HG03432 (cell line): ENCODE results near the gene TIMM50.
"Not testable (repeated sequence)": the region's sequence is repeated elsewhere in the genome, so short reads cannot be mapped to it uniquely, and the experiment has no call there.

ENCODE experiments used
- ATAC-seq: cut with Tn5 transposase; IDR thresholded peaks from one replicate; pipeline ENCODE4 v1.9.1; 2021; ENCODE audit warnings: mild to moderate bottlenecking, moderate library complexity; ENCODE audit not compliant: unreplicated experiment

TIMM50 gene

GRCh38 chr19:39469036-39469435 lies 11.6 kb upstream of the TIMM50 start:
- ATAC-seq = no peak

- no peak for ATAC-seq
Observed at GRCh38 chr19:39469567-39469966, 11.1 kb upstream of the TIMM50 start.

GRCh38 chr19:39470724-39471339 lies 9.8 kb upstream of the TIMM50 start:
- ATAC-seq = no peak

GRCh38 chr19:39471756-39472536 lies 8.7 kb upstream of the TIMM50 start:
- no peak for ATAC-seq

GRCh38 chr19:39472746-39473442 lies 7.7 kb upstream of the TIMM50 start:
- ATAC-seq = no peak

GRCh38 chr19:39473443-39473960 lies 7.1 kb upstream of the TIMM50 start:
- no peak for ATAC-seq

- ATAC-seq = no peak
Observed at GRCh38 chr19:39474139-39474620, 6.5 kb upstream of the TIMM50 start.

GRCh38 chr19:39475748-39476147 lies 4.9 kb upstream of the TIMM50 start:
- no peak for ATAC-seq

- not testable (repeated sequence) for ATAC-seq
Observed at GRCh38 chr19:39479319-39479801, 1.3 kb upstream of the TIMM50 start.

GRCh38 chr19:39479916-39480315 lies 722 bp upstream of the TIMM50 start:
- ATAC-seq = no peak

GRCh38 chr19:39481229-39481545 lies 549 bp downstream of the TIMM50 start:
- no peak for ATAC-seq

- ATAC-seq = no peak
Observed at GRCh38 chr19:39481676-39482075, 1.0 kb downstream of the TIMM50 start.

GRCh38 chr19:39483141-39483540 lies 2.5 kb downstream of the TIMM50 start:
- ATAC-seq = no peak

- ATAC-seq = no peak
Observed at GRCh38 chr19:39489756-39490155, 9.1 kb downstream of the TIMM50 start.

GRCh38 chr19:39492225-39492624 lies 11.6 kb downstream of the TIMM50 start:
- ATAC-seq = no peak

GRCh38 chr19:39492788-39493187 lies 12.2 kb downstream of the TIMM50 start:
- no peak for ATAC-seq

- ATAC-seq = no peak
Observed at GRCh38 chr19:39494661-39495060, 14.0 kb downstream of the TIMM50 start.

- ATAC-seq = no peak
Observed at GRCh38 chr19:39496063-39496462, 15.4 kb downstream of the TIMM50 start.

GRCh38 chr19:39497701-39497995 lies 17.0 kb downstream of the TIMM50 start:
- no peak for ATAC-seq

- ATAC-seq = no peak
Observed at GRCh38 chr19:39497996-39498797, 17.6 kb downstream of the TIMM50 start.
